ENCODE results near the gene CACNG7. TPM values are rescaled to one million over a fixed set of nuclear protein-coding genes. Genes with fewer than 3 reads are reported as not detected.

Gene CACNG7
- polyA plus RNA-seq, 3 donors: not detected

- Mint-ChIP-seq H3K36me3 (peaks cover 42 to 59% of the 10 kb centered on the region in 2 donors), H3K27me3 (ENCODE audit: low read depth in 3 of 3) (peaks cover 0 to 17% (median 2%) of the 10 kb centered on the region in 3 donors), H3K9me3 (peaks cover 0 to 13% (median 0%) of the 10 kb centered on the region in 7 donors), H3K4me3 (peak overlapping the region; percentile 84 to 90), H3K27ac (peak overlapping the region; percentile 91 to 97 (median 96)), H3K4me1 (peaks cover 67% of the 10 kb centered on the region)
- H4K20me1 ChIP-seq (ENCODE audit: insufficient read depth, low read length): peaks cover 76% of the 10 kb centered on the region
- H2AFZ ChIP-seq (ENCODE audit: insufficient read depth, low read depth, low read length, poor library complexity, severe bottlenecking): no peak overlapping the region
- H3K4me2 ChIP-seq (replicated peaks; ENCODE audit: extremely low read depth, low read length, poor library complexity, severe bottlenecking): peak overlapping the region; percentile 89
- peak overlapping the region; percentile 79 to 99 for H3K27ac ChIP-seq (ENCODE audit: low read depth in 1 of 2, low read length in 2 of 2)
- DNase-seq: peak; percentile 68 to 86 (median 83)
- peak overlapping the region; percentile 20 to 100 (median 100) for H3K4me3 ChIP-seq (replicated peaks in 1 of 3; ENCODE audit: low read depth in 2 of 3, low read length in 3 of 3)
- 1% methylated on average over 6 of the region's 7 CpGs for WGBS (ENCODE audit: insufficient coverage)
- TF ChIP-seq CTCF (IDR thresholded peaks at IDR 0.05): no peak
- intact Hi-C loops (cut with micrococcal nuclease): loop anchor here (5.0 to 10.0 kb wide), 3 partner anchors 47 to 153 kb away; partner anchors contain the start of gene NLRP12 (in 2 of the 2)
- no peaks in the 10 kb centered on the region for H3K9me3 ChIP-seq (replicated peaks in 1 of 2; ENCODE audit: control insufficient read depth in 1 of 2, insufficient read depth in 1 of 2, low read length in 2 of 2)
- peak overlapping the region; percentile 17 for H3K9ac ChIP-seq (ENCODE audit: insufficient read depth, low read length, poor library complexity, severe bottlenecking)
- H3K4me1 ChIP-seq (ENCODE audit: control insufficient read depth in 1 of 2, insufficient read depth in 2 of 2, low read length in 2 of 2): peaks cover 64 to 70% of the 10 kb centered on the region in 2 donors
- H3K79me2 ChIP-seq (ENCODE audit: insufficient read depth, low read length): peaks cover 79% of the 10 kb centered on the region
- no peaks in the 10 kb centered on the region for H3K27me3 ChIP-seq (ENCODE audit: control insufficient read depth in 2 of 2, insufficient read depth in 2 of 2, low read length in 2 of 2)
- H3K36me3 ChIP-seq (replicated peaks in 1 of 2; ENCODE audit: control insufficient read depth in 1 of 2, insufficient read depth in 2 of 2, low read length in 2 of 2): peaks cover 27 to 38% of the 10 kb centered on the region in 2 donors
Measured at GRCh38 chr19:53871454-53871853, 37.6 kb upstream of the CACNG7 start.

- H3K4me2 ChIP-seq (replicated peaks; ENCODE audit: extremely low read depth, low read length, poor library complexity, severe bottlenecking): peak overlapping the region; percentile 19
- H3K79me2 ChIP-seq (ENCODE audit: insufficient read depth, low read length): peaks cover 78% of the 10 kb centered on the region
- intact Hi-C loops (cut with micrococcal nuclease): loop anchor here (5.0 to 10.0 kb wide), 3 partner anchors 48 to 152 kb away; partner anchors contain the start of gene NLRP12 (in 2 of the 2)
- H3K36me3 ChIP-seq (replicated peaks in 1 of 2; ENCODE audit: control insufficient read depth in 1 of 2, insufficient read depth in 2 of 2, low read length in 2 of 2): peaks cover 27 to 38% of the 10 kb centered on the region in 2 donors
- peaks cover 0 to 13% (median 0%) of the 10 kb centered on the region in 7 donors for H3K9me3 Mint-ChIP-seq
- no peak overlapping the region for H2AFZ ChIP-seq (ENCODE audit: insufficient read depth, low read depth, low read length, poor library complexity, severe bottlenecking)
- H3K9ac ChIP-seq (ENCODE audit: insufficient read depth, low read length, poor library complexity, severe bottlenecking): no peak overlapping the region
- H3K4me3 Mint-ChIP-seq: no peak overlapping the region
- H4K20me1 ChIP-seq (ENCODE audit: insufficient read depth, low read length): peaks cover 86% of the 10 kb centered on the region
- no peak for DNase-seq
- peaks cover 0 to 12% (median 2%) of the 10 kb centered on the region in 3 donors for H3K27me3 Mint-ChIP-seq (ENCODE audit: low read depth in 3 of 3)
- WGBS (ENCODE audit: insufficient coverage): 73% methylated on average over 4 of the region's 6 CpGs
- peaks cover 68% of the 10 kb centered on the region for H3K4me1 Mint-ChIP-seq
- no peak for TF ChIP-seq CTCF (IDR thresholded peaks at IDR 0.05)
- peaks cover 65 to 72% of the 10 kb centered on the region in 2 donors for H3K4me1 ChIP-seq (ENCODE audit: control insufficient read depth in 1 of 2, insufficient read depth in 2 of 2, low read length in 2 of 2)
- H3K36me3 Mint-ChIP-seq: peaks cover 42 to 65% of the 10 kb centered on the region in 2 donors
- H3K27ac Mint-ChIP-seq: peak overlapping the region in 6 of 7 donors; percentile 82 to 97 (median 95)
- no peaks in the 10 kb centered on the region for H3K9me3 ChIP-seq (replicated peaks in 1 of 2; ENCODE audit: control insufficient read depth in 1 of 2, insufficient read depth in 1 of 2, low read length in 2 of 2)
- peak overlapping the region in 1 of 3 experiments; percentile 43 for H3K4me3 ChIP-seq (replicated peaks in 1 of 3; ENCODE audit: low read depth in 2 of 3, low read length in 3 of 3)
- H3K27me3 ChIP-seq (ENCODE audit: control insufficient read depth in 2 of 2, insufficient read depth in 2 of 2, low read length in 2 of 2): no peaks in the 10 kb centered on the region
- H3K27ac ChIP-seq (ENCODE audit: low read depth in 1 of 2, low read length in 2 of 2): peak overlapping the region; percentile 36 to 99
Measured at GRCh38 chr19:53872762-53873161, 36.3 kb upstream of the CACNG7 start.

Measured in CD14-positive monocyte (primary cell).